ENCODE data around the gene TIMP4.

TIMP4 gene

GRCh38 chr3:12136371-12136770, 22.3 kb downstream of the TIMP4 start:
- no peak for DNase-seq (ENCODE audit: extremely low read depth, low read depth)
- no peak for TF ChIP-seq CTCF (IDR thresholded peaks at IDR 0.05; ENCODE audit: low read depth, low read length)

GRCh38 chr3:12135029-12135657, 23.6 kb downstream of the TIMP4 start:
- peak; percentile 24 for DNase-seq (ENCODE audit: extremely low read depth, low read depth)

GRCh38 chr3:12132881-12133280, 25.8 kb downstream of the TIMP4 start:
- TF ChIP-seq CTCF (IDR thresholded peaks at IDR 0.05; ENCODE audit: low read depth, low read length), result no peak
- no peak for DNase-seq (ENCODE audit: extremely low read depth, low read depth)

More at GRCh38 chr3:12135029-12135657, 23.6 kb downstream of the TIMP4 start:
- TF ChIP-seq CTCF (IDR thresholded peaks at IDR 0.05; ENCODE audit: low read depth, low read length), result peak; percentile 97

- no peak for TF ChIP-seq CTCF (IDR thresholded peaks at IDR 0.05; ENCODE audit: low read depth, low read length)
- DNase-seq (ENCODE audit: extremely low read depth, low read depth), result no peak
Measured at GRCh38 chr3:12131351-12132090, 27.2 kb downstream of the TIMP4 start.

- no peak for DNase-seq (ENCODE audit: extremely low read depth, low read depth)
- TF ChIP-seq CTCF (IDR thresholded peaks at IDR 0.05; ENCODE audit: low read depth, low read length), result no peak
Measured at GRCh38 chr3:12127391-12127790, 31.3 kb downstream of the TIMP4 start.

GRCh38 chr3:12125772-12126171, 32.9 kb downstream of the TIMP4 start:
- TF ChIP-seq CTCF (IDR thresholded peaks at IDR 0.05; ENCODE audit: low read depth, low read length), result no peak
- no peak for DNase-seq (ENCODE audit: extremely low read depth, low read depth)

GRCh38 chr3:12121466-12121865, 37.2 kb downstream of the TIMP4 start:
- DNase-seq (ENCODE audit: extremely low read depth, low read depth), result no peak
- TF ChIP-seq CTCF (IDR thresholded peaks at IDR 0.05; ENCODE audit: low read depth, low read length), result no peak

Measured in AG09319 (cell line).